ENCODE results near the gene RAB33B. TPM values are rescaled to one million over a fixed set of nuclear protein-coding genes. Genes with fewer than 3 reads are reported as not detected.
"Not testable (repeated sequence)": the region's sequence is repeated elsewhere in the genome, so short reads cannot be mapped to it uniquely, and the experiment has no call there.

The RAB33B gene
- polyA plus RNA-seq (ENCODE audit: insufficient read depth in 1 of 5, insufficient read length in 5 of 5, low replicate concordance in 1 of 5): 10 to 100 TPM in 3 of 5 donors, 1 to 10 TPM in 2; 9.6 to 14.1 (median 10.4) TPM
- long read RNA-seq, donor 1, full-length matches to known transcripts: 8 of 8 reads
- long read RNA-seq, donor 1, partial matches to known transcripts: 0 of 8 reads
- long read RNA-seq, donor 1, other reads (novel, unspliced or antisense): 0 of 8 reads
- long read RNA-seq, donor 2, full-length matches to known transcripts: 2 of 2 reads
- long read RNA-seq, donor 2, partial matches to known transcripts: 0 of 2 reads
- long read RNA-seq, donor 2, other reads (novel, unspliced or antisense): 0 of 2 reads
- long read RNA-seq, donor 3, full-length matches to known transcripts: 5 of 5 reads
- long read RNA-seq, donor 3, partial matches to known transcripts: 0 of 5 reads
- long read RNA-seq, donor 3, other reads (novel, unspliced or antisense): 0 of 5 reads
- long read RNA-seq, donor 4, full-length matches to known transcripts: 4 of 4 reads
- long read RNA-seq, donor 4, partial matches to known transcripts: 0 of 4 reads
- long read RNA-seq, donor 4, other reads (novel, unspliced or antisense): 0 of 4 reads
- long read RNA-seq, donor 5, full-length matches to known transcripts: 7 of 7 reads
- long read RNA-seq, donor 5, partial matches to known transcripts: 0 of 7 reads
- long read RNA-seq, donor 5, other reads (novel, unspliced or antisense): 0 of 7 reads
- long read RNA-seq, donor 6, full-length matches to known transcripts: 7 of 12 reads
- long read RNA-seq, donor 6, partial matches to known transcripts: 5 of 12 reads
- long read RNA-seq, donor 6, other reads (novel, unspliced or antisense): 0 of 12 reads
- long read RNA-seq, donor 7, full-length matches to known transcripts: 5 of 5 reads
- long read RNA-seq, donor 7, partial matches to known transcripts: 0 of 5 reads
- long read RNA-seq, donor 7, other reads (novel, unspliced or antisense): 0 of 5 reads
- long read RNA-seq, donor 8, full-length matches to known transcripts: 3 of 3 reads
- long read RNA-seq, donor 8, partial matches to known transcripts: 0 of 3 reads
- long read RNA-seq, donor 8, other reads (novel, unspliced or antisense): 0 of 3 reads

DNA sequence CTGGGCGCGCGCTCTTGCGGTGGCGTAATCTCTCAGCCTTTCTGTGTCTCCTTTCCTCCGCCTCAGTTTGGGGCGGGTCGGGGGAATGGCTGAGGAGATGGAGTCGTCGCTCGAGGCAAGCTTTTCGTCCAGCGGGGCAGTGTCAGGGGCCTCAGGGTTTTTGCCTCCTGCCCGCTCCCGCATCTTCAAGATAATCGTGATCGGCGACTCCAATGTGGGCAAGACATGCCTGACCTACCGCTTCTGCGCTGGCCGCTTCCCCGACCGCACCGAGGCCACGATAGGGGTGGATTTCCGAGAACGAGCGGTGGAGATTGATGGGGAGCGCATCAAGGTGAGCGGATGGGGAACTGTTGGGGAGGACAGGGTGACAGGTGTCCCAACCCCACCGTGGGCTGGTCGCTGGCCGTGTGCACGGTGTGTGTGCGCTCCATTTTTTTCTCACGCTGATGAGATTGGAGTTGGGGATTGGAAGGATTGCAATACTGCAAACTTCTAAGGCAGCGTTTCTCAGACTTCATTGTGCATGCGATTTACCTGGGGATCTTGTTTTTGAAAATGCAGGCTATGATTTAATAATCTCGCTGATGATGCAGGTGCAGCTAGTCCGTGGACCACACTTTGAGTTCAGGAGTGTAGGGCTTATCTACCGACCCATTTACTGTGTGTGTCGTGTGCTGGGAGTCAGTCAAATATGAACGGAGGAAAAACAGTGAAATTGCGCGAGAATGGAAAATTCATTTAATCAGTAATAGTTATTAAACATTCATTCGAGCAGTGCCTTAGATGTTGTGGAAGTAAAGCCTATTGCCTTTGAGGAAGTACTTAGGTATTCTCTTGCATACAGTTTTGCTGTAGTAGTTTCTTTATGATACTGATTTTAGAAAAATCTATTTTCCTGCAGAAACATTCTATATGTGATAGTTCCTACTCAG lies at the start of gene RAB33B:
Gene RAB33B (plus strand): TSS at position 11 of the 935 bp plus-strand sequence. CDS start 75 bp downstream, at position 86.
- no peak for DNase-seq

DNA sequence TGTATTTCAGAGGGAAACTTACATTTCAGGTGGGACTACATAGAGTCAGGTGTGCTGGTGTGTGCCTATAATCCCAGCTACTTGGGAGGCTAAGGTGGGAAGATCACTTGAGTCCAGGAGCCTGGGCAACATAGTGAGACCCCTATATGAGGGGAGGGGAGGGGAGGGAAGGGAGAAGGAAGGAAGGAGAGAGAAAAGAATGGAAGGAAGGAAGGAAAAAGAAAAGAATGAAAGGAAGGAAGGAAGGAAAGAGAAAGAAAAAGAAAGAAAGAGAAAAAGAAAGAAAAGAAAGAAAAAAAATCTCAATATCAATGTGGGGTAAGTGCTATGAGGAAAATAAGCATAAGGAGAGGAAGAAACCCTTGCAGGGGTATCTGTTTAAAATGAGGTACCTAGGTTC lies 43.6 kb upstream of the RAB33B start:
- no peak for DNase-seq

DNA sequence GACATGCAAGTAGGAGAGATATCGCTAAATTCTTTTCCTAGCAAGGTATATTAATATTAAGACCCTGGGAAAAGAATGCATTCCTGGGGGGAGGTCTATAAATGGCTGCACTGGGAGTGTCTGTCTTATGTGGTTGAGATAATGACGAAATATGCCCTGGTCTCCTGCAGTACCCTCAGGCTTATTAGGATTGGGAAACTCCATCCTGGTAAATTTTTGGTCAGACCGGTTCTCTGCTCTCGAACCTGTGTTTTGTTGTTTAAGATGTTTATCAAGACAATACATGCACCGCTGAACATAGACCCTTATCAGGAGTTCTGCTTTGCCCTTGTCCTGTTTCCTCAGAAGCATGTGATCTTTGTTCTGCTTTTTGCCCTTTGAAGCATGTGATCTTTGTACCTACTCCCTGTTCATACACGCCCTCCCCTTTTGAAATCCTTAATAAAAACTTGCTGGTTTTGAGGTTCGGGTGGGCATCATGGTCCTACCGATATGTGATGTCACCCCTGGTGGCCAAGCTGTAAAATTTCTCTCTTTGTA lies 39.2 kb upstream of the RAB33B start:
- not testable (repeated sequence) for DNase-seq

- peak in 1 of 2 donors; percentile 7 for DNase-seq
These were observed 37.7 kb upstream of the RAB33B start for GRCh38 chr4:139416073-139416673.

GRCh38 chr4:139419388-139419914 lies 34.5 kb upstream of the RAB33B start:
- peak; percentile 41 to 45 for DNase-seq

DNA sequence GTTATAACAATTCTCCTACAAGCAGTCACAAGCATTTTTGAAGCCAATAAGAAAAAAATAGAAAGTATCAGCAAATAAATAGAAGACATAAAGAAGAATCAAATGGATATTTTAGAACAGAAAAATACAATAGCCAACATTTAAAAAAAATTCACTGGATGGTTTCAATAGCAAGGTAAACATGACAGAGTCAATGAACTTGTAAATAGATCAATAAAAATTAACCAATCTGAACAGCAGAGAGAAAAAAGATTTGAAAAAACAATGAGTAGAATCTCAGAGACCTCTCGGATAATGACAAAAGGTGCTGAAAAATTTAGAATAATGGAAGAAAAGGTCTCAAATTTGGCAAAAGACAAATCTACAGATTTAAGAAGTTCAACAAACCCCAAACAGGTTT lies 33.3 kb upstream of the RAB33B start:
- DNase-seq: no peak

- DNase-seq: no peak
These were observed 17.8 kb upstream of the RAB33B start for GRCh38 chr4:139436122-139436521.

- no peak for DNase-seq
These were observed 15.8 kb upstream of the RAB33B start for GRCh38 chr4:139438141-139438540.

DNA sequence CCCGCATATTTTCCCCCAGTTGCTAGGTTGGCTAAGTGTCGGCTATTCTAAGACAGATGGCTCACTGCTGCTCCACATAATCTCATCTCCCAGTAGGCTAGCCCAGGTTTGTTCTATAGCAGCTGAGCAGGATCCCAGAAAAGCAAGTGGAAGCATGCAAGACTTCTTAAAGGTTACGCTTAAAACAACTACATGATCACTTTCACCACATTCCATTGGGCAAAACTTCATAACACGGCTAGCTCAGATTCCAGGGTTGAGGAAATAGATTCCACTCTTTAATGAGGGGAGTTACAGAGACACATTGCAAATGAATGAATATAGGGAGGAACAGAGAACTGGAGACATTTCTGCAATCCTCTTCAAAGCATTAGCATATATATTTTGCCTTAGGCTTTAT lies 12.9 kb upstream of the RAB33B start:
- DNase-seq: no peak

DNA sequence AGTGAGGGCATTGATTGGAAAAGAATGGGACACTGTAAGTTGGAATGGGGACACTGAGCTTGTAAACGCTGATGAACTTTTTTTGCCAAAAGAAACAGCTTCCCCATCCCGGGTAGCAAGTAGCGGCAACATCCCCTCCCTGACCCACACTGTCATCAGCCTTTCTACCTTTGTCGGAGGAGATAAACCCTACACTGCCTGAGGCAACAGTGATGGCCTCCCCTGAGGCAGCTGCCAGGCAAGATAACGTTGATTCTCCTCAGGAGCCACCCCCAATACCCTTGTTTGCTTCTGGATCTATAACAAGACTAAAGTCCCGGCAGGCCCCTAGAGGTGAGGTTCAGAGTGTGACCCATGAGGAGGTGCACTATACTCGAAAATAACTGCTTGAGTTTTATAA lies 10.3 kb upstream of the RAB33B start:
- DNase-seq: no peak

GRCh38 chr4:139444881-139445280 lies 9.0 kb upstream of the RAB33B start:
- DNase-seq: not testable (repeated sequence)

DNA sequence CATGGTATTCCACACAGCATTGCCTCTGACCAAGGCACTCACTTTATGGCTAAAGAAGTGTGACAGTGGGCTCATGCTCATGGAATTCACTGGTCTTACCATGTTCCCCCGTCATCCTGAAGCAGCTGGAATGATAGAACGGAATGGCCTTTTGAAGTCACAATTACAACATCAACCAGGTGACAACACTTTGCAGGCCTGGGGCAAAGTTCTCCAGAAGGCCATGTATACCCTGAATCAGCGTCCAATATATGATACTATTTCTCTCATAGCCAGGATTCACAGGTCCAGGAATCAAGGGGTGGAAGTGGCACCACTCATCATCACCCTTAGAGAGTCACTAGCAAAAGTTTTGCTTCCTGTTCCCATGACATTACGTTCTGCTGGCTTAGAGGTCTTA lies 6.8 kb upstream of the RAB33B start:
- DNase-seq: not testable (repeated sequence)

- no peak for DNase-seq
These were observed 3.3 kb upstream of the RAB33B start for GRCh38 chr4:139450586-139450985.

- DNase-seq: no peak
These were observed 1.9 kb upstream of the RAB33B start for GRCh38 chr4:139451997-139452396.

GRCh38 chr4:139453041-139453370 lies 915 bp upstream of the RAB33B start:
- DNase-seq: no peak

- DNase-seq: peak; percentile 97
These were observed 380 bp upstream of the RAB33B start for GRCh38 chr4:139453371-139454110.

- no peak for DNase-seq
These were observed 1.2 kb downstream of the RAB33B start for GRCh38 chr4:139455126-139455538.

DNA sequence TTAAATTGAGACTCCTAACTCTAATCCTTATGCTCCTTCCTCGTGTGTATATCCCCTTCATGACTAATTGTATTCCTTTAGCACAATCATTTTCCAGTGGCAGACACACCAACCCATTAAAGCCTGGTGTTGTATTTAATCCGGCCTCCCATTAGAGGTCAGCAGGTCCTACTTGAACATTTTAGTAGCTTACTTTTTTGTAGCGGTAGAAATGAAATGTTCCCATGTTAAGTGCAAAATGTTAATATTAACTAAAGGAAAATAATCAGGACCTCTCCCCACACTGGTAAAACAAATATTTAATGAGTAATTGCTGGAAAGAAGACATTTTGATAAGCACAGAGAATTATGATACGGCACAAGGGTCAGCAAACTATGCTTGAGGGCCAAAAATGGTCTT lies 3.4 kb downstream of the RAB33B start:
- DNase-seq: no peak

DNA sequence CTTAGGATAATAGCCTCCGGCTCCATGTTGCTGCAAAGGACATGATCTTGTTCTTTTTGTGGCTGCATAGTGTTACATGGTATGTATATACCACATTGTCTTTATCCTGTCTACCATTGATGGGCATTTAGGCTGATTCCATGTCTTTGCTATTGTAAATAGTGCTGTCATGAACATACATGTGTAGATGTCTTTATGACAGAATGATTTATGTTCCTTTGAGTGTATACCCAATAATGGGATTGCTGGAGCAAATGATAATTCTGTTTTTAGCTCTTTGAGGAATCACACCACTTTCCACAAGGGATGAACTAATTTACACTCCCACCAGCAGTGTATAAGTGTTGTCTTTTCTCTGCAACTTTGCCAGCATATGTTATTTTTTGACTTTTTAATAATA lies 4.6 kb downstream of the RAB33B start:
- DNase-seq: no peak

Measured in right lung (tissue), 10 donors.